Astrocyte (in vitro differentiated cells and primary cell): ENCODE data around the gene BUB1.
"Not testable (repeated sequence)": the region's sequence is repeated elsewhere in the genome, so short reads cannot be mapped to it uniquely, and the experiment has no call there.

Source experiments
- CTCF ChIP-seq: IDR thresholded peaks from 2 replicates; pipeline ENCODE4 v1.5.1; 2011; ENCODE audit warnings: low read depth, mild to moderate bottlenecking, inconsistent platforms, low read length, moderate library complexity; ENCODE audit not compliant: insufficient read depth
- EZH2 ChIP-seq: IDR thresholded peaks from 2 replicates; pipeline ENCODE4 v1.6.1; 2012; ENCODE audit warnings: mild to moderate bottlenecking, low read length, inconsistent platforms; ENCODE audit not compliant: insufficient read depth

- not testable (repeated sequence) for TF ChIP-seq CTCF, EZH2
Observed at GRCh38 chr2:110613927-110614326, 63.9 kb downstream of the BUB1 start.
